Measurements from ENCODE around the gene TAGLN2.

Gene TAGLN2

GRCh38 chr1:159949123-159949522 lies 23.8 kb upstream of the TAGLN2 start:
- DNase-seq (ENCODE audit: low spot score): no peak

DNA sequence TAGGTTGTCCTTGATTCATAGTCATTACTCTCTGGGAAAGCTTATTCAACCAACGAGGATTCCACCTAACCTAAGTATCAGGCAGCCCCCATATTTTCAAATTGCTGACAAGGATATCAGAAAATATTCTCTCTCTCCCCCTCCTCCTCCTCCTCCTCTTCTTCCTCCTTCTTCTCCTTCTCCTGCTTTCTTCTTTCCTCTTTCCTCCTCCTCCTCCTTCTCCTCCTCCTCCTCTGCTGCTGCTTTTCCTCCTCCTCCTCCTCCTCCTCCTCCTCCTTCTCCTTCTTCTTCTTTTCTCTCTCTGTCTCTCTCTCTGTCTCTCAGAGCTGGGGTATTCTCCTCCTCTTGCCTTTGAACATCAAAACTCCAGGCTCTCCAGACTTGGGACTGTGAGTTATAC lies 22.6 kb upstream of the TAGLN2 start:
- no peak for DNase-seq (ENCODE audit: low spot score)

DNA sequence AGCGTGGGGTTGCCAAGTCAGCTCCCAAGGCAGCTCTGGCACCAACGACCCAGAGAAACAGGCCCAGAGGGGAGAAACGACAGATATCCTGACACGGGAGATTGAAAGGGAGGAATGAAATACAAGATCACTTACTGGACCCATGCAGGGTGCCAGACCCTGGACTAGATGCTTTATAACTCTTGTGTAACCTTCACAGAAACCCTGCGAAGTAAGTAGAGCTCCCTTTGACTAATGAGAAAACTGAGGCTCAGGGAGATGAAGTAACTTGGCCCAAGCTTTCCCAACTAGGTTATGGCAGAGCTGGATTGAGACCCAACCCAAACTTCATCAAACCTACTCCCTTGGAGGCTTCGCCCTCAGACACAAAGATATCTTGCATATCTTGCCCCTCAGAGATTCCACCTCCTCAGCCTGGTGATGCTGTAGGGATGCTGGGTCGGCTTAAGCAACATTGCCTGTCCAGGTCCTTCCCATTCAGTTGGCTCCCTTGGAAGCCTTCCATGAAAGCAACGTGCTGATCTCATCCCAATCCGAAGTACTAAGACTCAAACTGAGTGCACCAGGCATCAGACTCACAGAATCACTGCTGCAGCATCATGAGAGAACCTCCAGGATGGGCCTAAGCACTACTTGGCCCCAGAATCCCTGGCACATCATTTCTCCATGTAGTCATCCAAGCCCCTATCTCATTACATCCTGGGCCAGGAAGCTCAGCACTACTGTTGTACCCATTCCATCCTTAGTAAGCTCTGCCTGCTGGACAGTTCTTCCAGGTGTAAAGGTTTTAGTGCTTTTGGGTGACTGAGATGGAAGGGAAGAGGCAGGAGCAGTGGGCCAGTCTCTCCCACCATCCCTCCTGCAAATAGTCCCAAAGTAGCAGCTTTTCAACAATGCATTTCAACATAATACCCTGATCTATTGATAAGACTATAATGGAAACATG lies 21.2 kb upstream of the TAGLN2 start:
- no peak for DNase-seq (ENCODE audit: low spot score)

DNA sequence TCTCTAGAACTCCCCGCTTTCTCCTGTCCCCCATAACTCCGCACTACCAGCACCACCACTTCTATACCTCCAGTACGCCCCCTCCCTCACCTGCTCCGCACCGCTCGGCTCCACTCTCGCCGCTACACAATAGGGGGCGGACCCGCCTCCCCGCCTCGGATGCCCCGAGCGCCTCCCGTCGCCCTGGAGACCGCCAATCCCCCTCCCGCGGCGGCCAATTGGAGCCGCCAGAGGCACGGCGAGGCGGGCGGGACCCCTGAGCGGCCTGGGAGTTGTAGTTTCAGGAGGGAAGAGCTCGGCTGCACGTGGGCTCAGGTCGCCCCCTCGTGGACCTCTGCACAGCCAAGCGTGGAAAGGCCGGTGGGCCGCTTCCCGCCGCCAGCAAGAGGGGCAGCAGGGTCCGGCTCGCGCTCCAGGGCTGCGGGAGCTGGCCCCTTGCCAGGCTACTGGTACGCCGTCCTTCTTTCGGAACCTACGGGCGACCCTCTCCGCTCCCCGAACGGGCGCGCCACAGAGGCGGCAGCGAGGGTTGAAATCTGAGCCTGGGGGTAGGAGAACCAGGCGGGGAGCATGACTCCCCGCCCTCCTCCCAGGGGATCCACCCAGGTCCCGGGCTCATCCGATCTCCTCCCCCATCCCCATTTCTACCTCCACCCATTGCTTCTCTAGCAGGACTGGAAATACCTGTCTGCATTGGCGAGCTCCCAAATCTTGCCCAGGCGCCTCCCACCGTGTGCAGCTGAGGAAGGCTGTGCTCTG lies 20.4 kb upstream of the TAGLN2 start, which contains the start of gene IGSF9:
TSS of gene IGSF9 (minus strand) at position 131 of the 759 bp plus-strand sequence. CDS start 2,159 bp downstream, outside the sequence.
- peak; percentile 80 for DNase-seq (ENCODE audit: low spot score)

DNA sequence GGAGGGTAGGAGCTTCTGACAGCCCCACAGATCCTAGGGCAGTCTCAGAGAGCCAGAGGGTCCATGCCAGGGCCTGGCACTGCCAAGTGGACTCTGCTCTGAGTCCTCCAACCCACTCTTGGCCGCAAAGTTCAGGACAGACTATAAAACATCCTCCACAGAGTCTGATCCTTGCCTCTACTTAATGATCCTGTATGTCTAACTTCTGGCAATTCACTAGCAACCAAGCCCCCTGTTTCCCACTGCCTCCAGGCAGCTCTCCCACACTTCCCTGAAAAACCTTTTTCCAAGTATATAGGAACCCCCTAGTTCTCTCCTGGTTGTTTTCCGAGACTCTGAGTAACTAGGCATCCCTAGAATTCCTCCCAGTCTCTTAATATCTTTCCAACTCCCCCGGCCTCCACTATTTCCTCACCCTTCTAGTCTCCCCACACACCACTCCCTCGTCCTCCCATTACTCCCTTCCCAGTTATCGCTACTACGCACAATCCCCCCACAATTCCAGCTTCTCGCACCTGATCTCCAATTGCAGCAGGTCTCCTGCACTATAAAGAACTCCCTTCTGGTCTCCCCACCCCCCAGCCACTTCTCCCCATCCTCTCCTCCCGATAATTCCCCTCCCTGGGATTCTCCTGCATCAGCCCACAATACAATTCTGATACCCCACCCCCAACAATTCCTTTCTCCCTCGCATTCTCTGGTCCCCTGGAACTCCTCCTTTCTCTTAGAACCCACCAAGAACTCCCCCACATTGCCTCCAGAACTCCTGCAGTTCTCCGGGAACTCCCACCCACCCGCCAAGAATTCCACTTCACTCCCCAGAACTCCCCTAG lies 19.5 kb upstream of the TAGLN2 start:
- DNase-seq (ENCODE audit: low spot score): no peak

- no peak for DNase-seq (ENCODE audit: low spot score)
These were observed 18.8 kb upstream of the TAGLN2 start for GRCh38 chr1:159943908-159944622.

- no peak for DNase-seq (ENCODE audit: low spot score)
These were observed 18.0 kb upstream of the TAGLN2 start for GRCh38 chr1:159943278-159943640.

DNA sequence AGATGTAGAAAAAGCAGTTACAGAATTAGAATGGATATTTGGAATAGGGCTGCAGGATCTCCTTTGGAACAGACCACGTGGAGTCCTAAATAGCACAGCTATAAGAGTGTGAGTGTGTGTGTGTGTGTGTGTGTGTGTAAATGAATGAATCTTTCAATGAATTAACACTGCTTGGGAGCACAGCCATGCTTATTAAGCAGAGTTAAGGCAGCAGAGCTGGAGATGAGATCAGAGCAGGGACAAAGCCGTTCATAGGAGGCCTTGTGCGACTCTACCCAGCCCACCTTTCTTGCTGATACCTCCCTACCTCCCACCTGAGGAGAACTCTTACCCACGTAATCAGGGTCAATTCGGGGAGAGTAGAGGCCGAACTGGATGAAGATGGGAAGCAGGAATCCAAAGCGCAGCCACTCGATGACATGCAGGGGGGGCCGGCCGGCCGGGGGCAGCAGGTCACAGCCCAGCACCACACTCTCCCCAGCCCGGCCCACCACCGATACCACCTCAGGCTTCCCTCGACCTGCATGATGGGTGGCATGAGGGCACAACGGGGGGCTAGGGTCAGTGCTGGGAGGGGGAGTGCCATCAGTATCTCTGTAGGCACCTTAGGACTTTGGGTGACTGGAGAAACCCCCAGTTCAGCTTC lies 17.4 kb upstream of the TAGLN2 start:
- DNase-seq (ENCODE audit: low spot score): no peak

GRCh38 chr1:159941591-159942560 lies 16.6 kb upstream of the TAGLN2 start:
- DNase-seq (ENCODE audit: low spot score): no peak

DNA sequence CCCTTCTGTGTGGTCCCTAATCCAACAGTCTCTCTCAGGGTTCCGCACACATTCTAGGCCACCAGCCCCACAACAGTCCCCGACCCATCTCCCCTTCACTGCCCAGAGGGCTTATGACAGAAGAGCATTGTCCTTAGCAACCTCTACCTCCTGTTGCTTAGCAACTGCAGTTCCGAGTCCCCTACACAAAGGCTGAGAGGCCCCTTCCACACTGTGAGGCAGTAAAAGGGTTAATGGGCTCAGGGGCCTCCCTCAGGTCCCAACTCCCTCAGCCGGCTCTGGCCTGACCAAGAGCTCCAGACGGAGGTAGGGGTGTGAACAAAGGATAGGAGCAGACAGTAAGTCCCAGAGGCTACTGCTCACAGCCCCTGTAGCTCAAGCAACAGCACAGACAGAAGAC lies 15.8 kb upstream of the TAGLN2 start:
- DNase-seq (ENCODE audit: low spot score): no peak

- DNase-seq (ENCODE audit: low spot score): no peak
These were observed 14.8 kb upstream of the TAGLN2 start for GRCh38 chr1:159940006-159940620.

DNA sequence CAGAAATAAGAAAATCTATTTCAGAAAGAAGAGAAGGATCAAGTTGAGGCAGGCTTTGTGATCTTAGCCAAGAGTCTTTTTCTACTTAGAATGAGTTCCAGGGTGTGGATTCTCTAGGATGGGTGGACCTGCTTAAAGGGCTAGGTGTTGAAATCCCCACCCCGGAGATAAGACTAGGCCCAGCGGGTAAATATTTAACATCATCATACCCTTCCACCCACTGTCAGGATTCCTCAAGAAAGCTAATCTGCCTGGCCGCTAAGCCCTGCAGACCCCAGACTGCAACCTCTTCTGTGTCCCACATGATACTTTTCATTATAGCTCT lies 14.3 kb upstream of the TAGLN2 start:
- DNase-seq (ENCODE audit: low spot score): no peak

- no peak for DNase-seq (ENCODE audit: low spot score)
These were observed 13.8 kb upstream of the TAGLN2 start for GRCh38 chr1:159938905-159939677.

DNA sequence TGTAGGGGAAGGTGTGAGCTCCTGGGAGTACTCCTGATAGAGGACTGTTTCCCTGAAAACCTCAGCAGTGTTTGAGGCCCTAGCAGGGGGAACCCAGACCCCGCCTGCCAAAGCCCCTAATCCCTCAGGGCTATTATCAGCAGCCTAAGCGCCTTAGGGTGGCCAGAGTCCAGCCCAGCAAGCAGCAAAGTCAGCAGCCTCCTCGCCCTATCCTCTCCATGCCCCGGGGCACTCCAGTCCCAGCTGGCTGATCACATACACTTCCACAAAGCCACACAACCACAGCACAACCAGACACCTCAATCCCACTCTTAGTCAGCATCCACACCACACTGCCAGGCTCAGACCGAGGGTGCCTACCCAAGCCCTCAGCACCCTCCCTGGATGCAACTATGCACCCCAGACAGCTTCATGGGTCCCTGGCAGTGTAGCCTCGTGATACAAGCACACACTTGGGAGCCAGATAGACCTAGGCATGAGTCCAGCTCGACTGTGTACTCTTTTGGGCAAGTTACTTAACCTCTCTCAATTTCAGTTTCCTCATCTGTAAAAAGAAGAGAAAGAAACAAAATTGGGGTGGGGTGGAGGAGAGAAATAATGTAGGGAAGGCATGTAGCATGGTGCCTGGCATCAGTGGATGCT lies 13.0 kb upstream of the TAGLN2 start:
- no peak for DNase-seq (ENCODE audit: low spot score)

GRCh38 chr1:159937054-159937750 lies 11.9 kb upstream of the TAGLN2 start:
- no peak for DNase-seq (ENCODE audit: low spot score)

DNA sequence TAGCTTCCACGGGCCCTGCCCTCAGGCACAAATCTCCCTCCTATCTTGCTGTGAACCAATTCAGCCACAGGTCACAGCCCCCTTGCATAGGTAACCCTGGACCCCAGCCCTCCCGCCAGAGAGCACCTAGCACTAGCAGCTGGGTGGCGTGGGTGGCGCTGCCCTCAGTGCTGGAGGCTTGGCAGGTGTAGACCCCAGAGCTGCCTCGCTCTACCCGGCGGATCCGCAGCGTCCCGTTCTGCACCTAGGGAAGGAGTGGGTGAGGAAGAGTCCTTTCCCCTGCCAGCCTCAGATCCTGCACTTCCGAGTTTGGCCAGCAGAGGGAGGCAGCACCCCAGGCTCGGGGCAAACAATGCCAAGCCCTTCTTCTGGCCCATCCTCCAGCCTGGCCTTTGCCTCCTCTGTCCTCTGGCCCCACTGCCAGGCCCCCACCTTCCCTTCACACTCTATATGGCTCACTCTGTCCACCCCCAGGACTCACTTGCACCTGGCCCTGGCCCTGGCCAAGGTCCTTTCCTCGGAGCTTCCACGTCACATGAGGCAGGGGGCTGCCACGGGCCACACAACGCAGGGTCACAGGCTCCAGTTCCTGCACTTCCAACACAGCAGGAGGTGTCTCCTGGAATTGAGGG lies 11.1 kb upstream of the TAGLN2 start:
- DNase-seq (ENCODE audit: low spot score): peak; percentile 84

GRCh38 chr1:159935719-159936272 lies 10.5 kb upstream of the TAGLN2 start:
- DNase-seq (ENCODE audit: low spot score): no peak

Measured in CD4-positive, alpha-beta T cell treated with Interleukin-15 for 4 hours (primary cell).